Endothelial cell of umbilical vein (primary cell): ENCODE results near the gene SLC7A4. TPM values are rescaled to one million over a fixed set of nuclear protein-coding genes. Genes with fewer than 3 reads are reported as not detected.

Source experiments
- BruUV-seq: library from RNA; stranded (reverse); fragments of 400-500 nt; replicated peaks from 2 replicates; lab custom pipeline; 2021; lab: Mats Ljungman, UMichigan
- CTCF ChIA-PET: fragments of 300-600, 350-600 bp; sonication (Branson Sonifier 250); formaldehyde crosslinking; loops from one replicate; lab custom pipeline; 2021; ENCODE audit warnings: antibody characterized with exemption, inconsistent platforms; lab: Charles Lee
- POLR2A ChIA-PET: fragments of 300-600, 350-600 bp; sonication (Branson Sonifier 250); formaldehyde crosslinking; loops from one replicate; lab custom pipeline; 2021; ENCODE audit warnings: antibody characterized with exemption, inconsistent platforms; lab: Charles Lee
- DNase-seq: peaks from one replicate; pipeline ENCODE4 v3.0.0-alpha.2; 2011; ENCODE audit warnings: low read depth, low spot score
- FAIRE-seq: peaks from 2 replicates; lab custom pipeline; 2011; peaks lifted over from hg19 to GRCh38; lab: Jason Lieb, UNC
- H2AFZ ChIP-seq: 2 replicates; pipeline ENCODE4 v1.6.0; 2012; ENCODE audit warnings: low read depth, low read length, control low read depth, inconsistent platforms
- H3K27ac ChIP-seq: 2 replicates; pipeline ENCODE4 v1.5.1; 2011; ENCODE audit warnings: low read depth, mild to moderate bottlenecking, control low read depth, low read length, moderate library complexity; ENCODE audit not compliant: insufficient read depth
- H3K27me3 ChIP-seq, 2 experiments: 2 replicates each; pipeline versions ENCODE4 v1.6.0 to v1.6.1; 2011; ENCODE audit warnings: low read length in 2 of 2, mixed read lengths in 1 of 2; ENCODE audit not compliant: control insufficient read depth in 2 of 2, insufficient read depth in 2 of 2
- H3K36me3 ChIP-seq, 2 experiments: 2 replicates in 1 of 2; 3 replicates in 1 of 2; pipeline ENCODE4 v1.5.1; 2011; ENCODE audit warnings: low read length in 2 of 2, mild to moderate bottlenecking in 1 of 2, moderate library complexity in 1 of 2; ENCODE audit not compliant: control insufficient read depth in 2 of 2, insufficient read depth in 2 of 2; ENCODE audit errors: extremely low read depth in 1 of 2
- H3K4me1 ChIP-seq: 3 replicates; pipeline ENCODE4 v1.5.1; 2011; ENCODE audit warnings: mild to moderate bottlenecking, low read length; ENCODE audit not compliant: control insufficient read depth, insufficient read depth; ENCODE audit errors: extremely low read depth
- H3K4me2 ChIP-seq: 2 replicates; pipeline ENCODE4 v1.6.1; 2011; ENCODE audit warnings: low read length, control low read depth, mixed read lengths; ENCODE audit not compliant: insufficient read depth
- H3K4me3 ChIP-seq, 3 experiments: fragments of 200-600 bp in 1 of 3; sonication (generic), shearing (Covaris generic) in 1 of 3; replicated peaks in 1 of 3; 2 replicates each; pipeline ENCODE4 v1.5.1; 2011 to 2016; ENCODE audit warnings: control low read depth in 3 of 3, low read length in 3 of 3, mild to moderate bottlenecking in 2 of 3, inconsistent platforms in 1 of 3, low read depth in 1 of 3, moderate library complexity in 1 of 3; ENCODE audit not compliant: insufficient read depth in 1 of 3
- H3K79me2 ChIP-seq: 2 replicates; pipeline ENCODE4 v1.6.0; 2012; ENCODE audit warnings: low read length, inconsistent platforms; ENCODE audit not compliant: control insufficient read depth, insufficient read depth
- H3K9ac ChIP-seq: replicated peaks from 2 replicates; pipeline ENCODE3; 2011; ENCODE audit warnings: low read length, control low read depth; ENCODE audit not compliant: insufficient read depth; ENCODE audit errors: extremely low read depth
- H3K9me1 ChIP-seq: replicated peaks from 3 replicates; pipeline ENCODE4 v1.6.0; 2011; ENCODE audit warnings: mild to moderate bottlenecking, low read length; ENCODE audit not compliant: control insufficient read depth, insufficient read depth; ENCODE audit errors: extremely low read depth
- H3K9me3 ChIP-seq: replicated peaks from 2 replicates; pipeline ENCODE4 v1.5.1; 2012; ENCODE audit warnings: low read length, inconsistent platforms; ENCODE audit not compliant: control insufficient read depth, insufficient read depth
- H4K20me1 ChIP-seq: replicated peaks from 2 replicates; pipeline ENCODE3; 2011; ENCODE audit warnings: mild to moderate bottlenecking, low read length; ENCODE audit not compliant: control insufficient read depth, insufficient read depth; ENCODE audit errors: extremely low read depth
- GATA2 ChIP-seq: IDR thresholded peaks from 2 replicates; pipeline ENCODE4 v1.7.0; 2011; ENCODE audit warnings: low read depth, mild to moderate bottlenecking, moderate library complexity, mixed read lengths, low read length; ENCODE audit not compliant: insufficient read length, insufficient read depth
- JUN ChIP-seq: IDR thresholded peaks from 2 replicates; pipeline ENCODE4 v1.6.1; 2011; ENCODE audit warnings: borderline replicate concordance, low read depth; ENCODE audit not compliant: insufficient read length, insufficient read depth
- MYC ChIP-seq: IDR thresholded peaks from one replicate; pipeline ENCODE4 v1.6.1; 2011; ENCODE audit warnings: mild to moderate bottlenecking, low read depth, low read length
- POLR2A ChIP-seq: IDR thresholded peaks from 2 replicates; pipeline ENCODE4 v1.6.1; 2012; ENCODE audit warnings: low read depth, mild to moderate bottlenecking, control low read depth, low read length
- dilution Hi-C: fragments of 300-500 bp; cut with MboI; formaldehyde crosslinking; loops from one replicate; pipeline ENCODE4 v1.15.0; 2019; ENCODE audit warnings: low sequenced_read_pairs; ENCODE audit not compliant: extremely low pct_ligation_motif_present
- intact Hi-C: fragments of 100-400 bp; cut with micrococcal nuclease; formaldehyde crosslinking; loops from one replicate; pipeline ENCODE4 v1.10.0; 2022
- polyA plus RNA-seq, 4 experiments: library from polyadenylated mRNA; depleted of rRNA in 3 of 4; stranded (reverse) in 3 of 4; unstranded in 1 of 4; fragments of >200 nt; gene quantifications; 2 replicates each; pipeline versions ENCODE4 v1.2.1 to v1.2.3, GENCODE V29; 2011 to 2012; ENCODE audit warnings: missing spikeins in 1 of 4
- total RNA-seq: library from RNA; stranded (reverse); gene quantifications from 2 replicates; pipeline ENCODE4 v1.2.3, GENCODE V29; 2021
- TF ChIP-seq, protein P1 (sequence below), 2 donors: IDR thresholded peaks; 1 replicate in 1 of 2; 2 replicates in 1 of 2; pipeline ENCODE4 v1.5.1; 2011; ENCODE audit warnings: low read length in 2 of 2, mild to moderate bottlenecking in 2 of 2, moderate library complexity in 2 of 2, control low read depth in 1 of 2, inconsistent platforms in 1 of 2, low read depth in 1 of 2; ENCODE audit not compliant: insufficient read depth in 1 of 2; ENCODE audit errors: extremely low read depth in 1 of 2

The SLC7A4 gene
- total and polyA plus RNA-seq, 2 donors (not counting 3 experiments of a cell fraction or from before 2014, with no cell fraction given) = not detected

DNA sequence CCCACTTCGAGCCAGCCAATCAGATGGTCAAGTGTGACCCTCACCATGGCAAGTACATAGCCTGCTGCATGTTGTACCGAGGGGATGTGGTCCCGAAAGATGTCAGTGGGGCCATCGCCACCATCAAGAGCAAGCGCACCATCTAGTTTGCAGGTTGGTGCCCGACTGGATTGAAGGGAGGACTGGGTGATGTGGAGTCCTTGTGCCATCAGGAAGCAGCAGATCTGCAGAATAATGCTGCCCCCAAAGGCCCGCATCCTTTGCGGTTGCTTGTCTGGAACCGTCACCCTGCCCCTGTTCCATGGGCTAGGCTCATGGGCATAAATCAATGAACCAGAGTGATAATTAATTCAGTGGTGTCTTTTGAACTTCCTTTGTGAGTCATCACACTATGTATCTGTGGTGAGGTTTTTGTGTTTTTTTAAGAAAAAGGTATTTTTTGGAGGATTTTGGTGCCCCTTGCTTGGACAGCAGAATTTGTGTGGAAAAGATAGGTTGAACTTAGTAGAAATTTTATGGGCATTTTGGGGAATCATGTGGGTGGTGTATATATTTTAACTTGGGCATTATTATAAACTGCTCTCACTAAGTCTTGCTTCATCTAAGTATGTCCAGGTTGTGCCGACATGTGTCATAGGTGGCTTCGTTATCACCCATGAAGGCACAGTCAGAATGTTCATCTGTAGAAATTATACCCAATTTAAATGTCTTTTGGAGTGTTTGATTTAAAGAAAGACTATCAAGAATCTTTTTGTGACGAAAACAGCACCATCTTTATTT, 35.7 kb upstream of the SLC7A4 start:
- Histone ChIP-seq H2AFZ (no peak overlapping the region), H3K36me3 (no peaks in the 10 kb centered on the region), H3K9me1 (no peaks in the 10 kb centered on the region), H3K9ac (no peak overlapping the region), H3K79me2 (no peaks in the 10 kb centered on the region), H4K20me1 (no peaks in the 10 kb centered on the region), H3K4me1 (no peaks in the 10 kb centered on the region), H3K9me3 (no peaks in the 10 kb centered on the region), H3K4me3 (no peak overlapping the region), H3K27me3 (no peaks in the 10 kb centered on the region), H3K4me2 (no peak overlapping the region), H3K27ac (no peak overlapping the region)
- ChIA-PET POLR2A (no interaction called here), CTCF (no interaction called here)
- DNase-seq (no peak), FAIRE-seq (no peak)
- intact Hi-C loops = no loop called here
- TF ChIP-seq, protein P1, sequence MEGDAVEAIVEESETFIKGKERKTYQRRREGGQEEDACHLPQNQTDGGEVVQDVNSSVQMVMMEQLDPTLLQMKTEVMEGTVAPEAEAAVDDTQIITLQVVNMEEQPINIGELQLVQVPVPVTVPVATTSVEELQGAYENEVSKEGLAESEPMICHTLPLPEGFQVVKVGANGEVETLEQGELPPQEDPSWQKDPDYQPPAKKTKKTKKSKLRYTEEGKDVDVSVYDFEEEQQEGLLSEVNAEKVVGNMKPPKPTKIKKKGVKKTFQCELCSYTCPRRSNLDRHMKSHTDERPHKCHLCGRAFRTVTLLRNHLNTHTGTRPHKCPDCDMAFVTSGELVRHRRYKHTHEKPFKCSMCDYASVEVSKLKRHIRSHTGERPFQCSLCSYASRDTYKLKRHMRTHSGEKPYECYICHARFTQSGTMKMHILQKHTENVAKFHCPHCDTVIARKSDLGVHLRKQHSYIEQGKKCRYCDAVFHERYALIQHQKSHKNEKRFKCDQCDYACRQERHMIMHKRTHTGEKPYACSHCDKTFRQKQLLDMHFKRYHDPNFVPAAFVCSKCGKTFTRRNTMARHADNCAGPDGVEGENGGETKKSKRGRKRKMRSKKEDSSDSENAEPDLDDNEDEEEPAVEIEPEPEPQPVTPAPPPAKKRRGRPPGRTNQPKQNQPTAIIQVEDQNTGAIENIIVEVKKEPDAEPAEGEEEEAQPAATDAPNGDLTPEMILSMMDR (IDR thresholded peaks at IDR 0.05; ENCODE audit: extremely low read depth in 1 of 2, insufficient read depth in 1 of 2, low read depth in 1 of 2, low read length in 2 of 2) = no peak
- TF ChIP-seq GATA2 (no peak), JUN (no peak), MYC (no peak), POLR2A (no peak)
- no TSS peak for BruUV-seq
- dilution Hi-C loops = no loop called here
